Endothelial cell of umbilical vein (primary cell): ENCODE measurements around the gene DAAM1. TPM values are rescaled to one million over a fixed set of nuclear protein-coding genes. Genes with fewer than 3 reads are reported as not detected.

Experiments used
- BruUV-seq: library from RNA; stranded (reverse); fragments of 400-500 nt; replicated peaks from 2 replicates; lab custom pipeline; 2021; lab: Mats Ljungman, UMichigan
- CTCF ChIA-PET: fragments of 300-600, 350-600 bp; sonication (Branson Sonifier 250); formaldehyde crosslinking; loops from one replicate; lab custom pipeline; 2021; ENCODE audit warnings: antibody characterized with exemption, inconsistent platforms; lab: Charles Lee
- POLR2A ChIA-PET: fragments of 300-600, 350-600 bp; sonication (Branson Sonifier 250); formaldehyde crosslinking; loops from one replicate; lab custom pipeline; 2021; ENCODE audit warnings: antibody characterized with exemption, inconsistent platforms; lab: Charles Lee
- DNase-seq: peaks from one replicate; pipeline ENCODE4 v3.0.0-alpha.2; 2011; ENCODE audit warnings: low read depth, low spot score
- FAIRE-seq: peaks from 2 replicates; lab custom pipeline; 2011; peaks lifted over from hg19 to GRCh38; lab: Jason Lieb, UNC
- H2AFZ ChIP-seq: 2 replicates; pipeline ENCODE4 v1.6.0; 2012; ENCODE audit warnings: low read depth, low read length, control low read depth, inconsistent platforms
- H3K27ac ChIP-seq: 2 replicates; pipeline ENCODE4 v1.5.1; 2011; ENCODE audit warnings: low read depth, mild to moderate bottlenecking, control low read depth, low read length, moderate library complexity; ENCODE audit not compliant: insufficient read depth
- H3K27me3 ChIP-seq, 2 experiments: 2 replicates each; pipeline versions ENCODE4 v1.6.0 to v1.6.1; 2011; ENCODE audit warnings: low read length in 2 of 2, mixed read lengths in 1 of 2; ENCODE audit not compliant: control insufficient read depth in 2 of 2, insufficient read depth in 2 of 2
- H3K36me3 ChIP-seq, 2 experiments: 2 replicates in 1 of 2; 3 replicates in 1 of 2; pipeline ENCODE4 v1.5.1; 2011; ENCODE audit warnings: low read length in 2 of 2, mild to moderate bottlenecking in 1 of 2, moderate library complexity in 1 of 2; ENCODE audit not compliant: control insufficient read depth in 2 of 2, insufficient read depth in 2 of 2; ENCODE audit errors: extremely low read depth in 1 of 2
- H3K4me1 ChIP-seq: 3 replicates; pipeline ENCODE4 v1.5.1; 2011; ENCODE audit warnings: mild to moderate bottlenecking, low read length; ENCODE audit not compliant: control insufficient read depth, insufficient read depth; ENCODE audit errors: extremely low read depth
- H3K4me2 ChIP-seq: 2 replicates; pipeline ENCODE4 v1.6.1; 2011; ENCODE audit warnings: low read length, control low read depth, mixed read lengths; ENCODE audit not compliant: insufficient read depth
- H3K4me3 ChIP-seq, 3 experiments: fragments of 200-600 bp in 1 of 3; sonication (generic), shearing (Covaris generic) in 1 of 3; replicated peaks in 1 of 3; 2 replicates each; pipeline ENCODE4 v1.5.1; 2011 to 2016; ENCODE audit warnings: control low read depth in 3 of 3, low read length in 3 of 3, mild to moderate bottlenecking in 2 of 3, inconsistent platforms in 1 of 3, low read depth in 1 of 3, moderate library complexity in 1 of 3; ENCODE audit not compliant: insufficient read depth in 1 of 3
- H3K79me2 ChIP-seq: 2 replicates; pipeline ENCODE4 v1.6.0; 2012; ENCODE audit warnings: low read length, inconsistent platforms; ENCODE audit not compliant: control insufficient read depth, insufficient read depth
- H3K9ac ChIP-seq: replicated peaks from 2 replicates; pipeline ENCODE3; 2011; ENCODE audit warnings: low read length, control low read depth; ENCODE audit not compliant: insufficient read depth; ENCODE audit errors: extremely low read depth
- H3K9me1 ChIP-seq: replicated peaks from 3 replicates; pipeline ENCODE4 v1.6.0; 2011; ENCODE audit warnings: mild to moderate bottlenecking, low read length; ENCODE audit not compliant: control insufficient read depth, insufficient read depth; ENCODE audit errors: extremely low read depth
- H3K9me3 ChIP-seq: replicated peaks from 2 replicates; pipeline ENCODE4 v1.5.1; 2012; ENCODE audit warnings: low read length, inconsistent platforms; ENCODE audit not compliant: control insufficient read depth, insufficient read depth
- H4K20me1 ChIP-seq: replicated peaks from 2 replicates; pipeline ENCODE3; 2011; ENCODE audit warnings: mild to moderate bottlenecking, low read length; ENCODE audit not compliant: control insufficient read depth, insufficient read depth; ENCODE audit errors: extremely low read depth
- EZH2 ChIP-seq: IDR thresholded peaks from 2 replicates; pipeline ENCODE4 v1.6.1; 2012; ENCODE audit warnings: borderline replicate concordance, low read depth, mild to moderate bottlenecking, moderate library complexity, low read length, inconsistent platforms; ENCODE audit not compliant: severe bottlenecking
- FOS ChIP-seq: IDR thresholded peaks from 2 replicates; pipeline ENCODE4 v1.6.1; 2011; ENCODE audit warnings: mild to moderate bottlenecking, low read length, moderate library complexity, borderline replicate concordance; ENCODE audit not compliant: insufficient read depth
- GATA2 ChIP-seq: IDR thresholded peaks from 2 replicates; pipeline ENCODE4 v1.7.0; 2011; ENCODE audit warnings: low read depth, mild to moderate bottlenecking, moderate library complexity, mixed read lengths, low read length; ENCODE audit not compliant: insufficient read length, insufficient read depth
- JUN ChIP-seq: IDR thresholded peaks from 2 replicates; pipeline ENCODE4 v1.6.1; 2011; ENCODE audit warnings: borderline replicate concordance, low read depth; ENCODE audit not compliant: insufficient read length, insufficient read depth
- MYC ChIP-seq: IDR thresholded peaks from one replicate; pipeline ENCODE4 v1.6.1; 2011; ENCODE audit warnings: mild to moderate bottlenecking, low read depth, low read length
- POLR2A ChIP-seq: IDR thresholded peaks from 2 replicates; pipeline ENCODE4 v1.6.1; 2012; ENCODE audit warnings: low read depth, mild to moderate bottlenecking, control low read depth, low read length
- POLR2AphosphoS5 ChIP-seq: IDR thresholded peaks from 2 replicates; pipeline ENCODE4 v1.6.1; 2012; ENCODE audit warnings: low read depth, mild to moderate bottlenecking, control low read depth, low read length, moderate library complexity; ENCODE audit not compliant: insufficient read depth
- dilution Hi-C: fragments of 300-500 bp; cut with MboI; formaldehyde crosslinking; loops from one replicate; pipeline ENCODE4 v1.15.0; 2019; ENCODE audit warnings: low sequenced_read_pairs; ENCODE audit not compliant: extremely low pct_ligation_motif_present
- intact Hi-C: fragments of 100-400 bp; cut with micrococcal nuclease; formaldehyde crosslinking; loops from one replicate; pipeline ENCODE4 v1.10.0; 2022
- polyA plus RNA-seq, 4 experiments: library from polyadenylated mRNA; depleted of rRNA in 3 of 4; stranded (reverse) in 3 of 4; unstranded in 1 of 4; fragments of >200 nt; gene quantifications; 2 replicates each; pipeline versions ENCODE4 v1.2.1 to v1.2.3, GENCODE V29; 2011 to 2012; ENCODE audit warnings: missing spikeins in 1 of 4
- total RNA-seq: library from RNA; stranded (reverse); gene quantifications from 2 replicates; pipeline ENCODE4 v1.2.3, GENCODE V29; 2021
- TF ChIP-seq, protein P1 (sequence below), 2 donors: IDR thresholded peaks; 1 replicate in 1 of 2; 2 replicates in 1 of 2; pipeline ENCODE4 v1.5.1; 2011; ENCODE audit warnings: low read length in 2 of 2, mild to moderate bottlenecking in 2 of 2, moderate library complexity in 2 of 2, control low read depth in 1 of 2, inconsistent platforms in 1 of 2, low read depth in 1 of 2; ENCODE audit not compliant: insufficient read depth in 1 of 2; ENCODE audit errors: extremely low read depth in 1 of 2
- TF ChIP-seq, protein P2 (sequence below): IDR thresholded peaks from 2 replicates; pipeline ENCODE4 v1.6.1; 2011; ENCODE audit not compliant: insufficient read depth, insufficient read length

Gene DAAM1
- total and polyA plus RNA-seq, 2 donors (not counting 3 experiments of a cell fraction or from before 2014, with no cell fraction given), result 10.2 to 25.3 TPM

DNA sequence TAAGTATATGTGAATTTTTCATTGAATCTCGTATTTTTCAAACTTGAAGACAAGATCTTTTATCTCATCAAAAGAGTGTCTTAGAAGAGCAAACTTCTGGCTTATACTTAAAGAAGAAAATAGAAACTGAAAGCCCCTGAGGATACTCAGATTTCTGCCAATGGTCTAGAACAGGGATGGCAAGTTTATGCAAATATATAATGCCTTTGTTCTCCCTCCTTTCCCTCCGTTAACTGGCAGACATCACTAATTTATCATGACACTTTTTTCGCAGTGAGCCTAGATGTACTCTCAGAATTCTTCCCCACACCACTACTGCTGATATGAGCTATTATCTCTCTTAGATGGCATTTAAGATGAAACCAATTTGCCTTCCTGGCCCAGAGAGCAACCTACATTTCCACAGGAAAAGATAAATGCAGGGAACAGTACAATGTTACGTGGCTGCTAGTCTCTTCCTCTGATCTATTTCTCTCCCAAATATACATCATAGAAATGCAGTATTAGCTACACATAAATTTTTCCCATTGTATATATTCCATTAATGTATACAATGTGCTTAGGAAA is 40.0 kb upstream of the DAAM1 start:
- Histone ChIP-seq H3K79me2 (no peaks in the 10 kb centered on the region), H3K27ac (no peak overlapping the region), H3K4me2 (no peak overlapping the region), H3K4me3 (no peak overlapping the region), H3K4me1 (no peaks in the 10 kb centered on the region), H2AFZ (no peak overlapping the region), H3K9me1 (no peaks in the 10 kb centered on the region), H3K27me3 (no peaks in the 10 kb centered on the region), H3K9ac (no peak overlapping the region), H3K36me3 (no peaks in the 10 kb centered on the region), H3K9me3 (no peaks in the 10 kb centered on the region), H4K20me1 (no peaks in the 10 kb centered on the region)
- FAIRE-seq, result no peak
- POLR2A ChIA-PET, result no interaction called here
- intact Hi-C loops (no loop called here), dilution Hi-C loops (no loop called here)
- BruUV-seq, result no TSS peak
- CTCF ChIA-PET, result no interaction called here
- no peak for DNase-seq
- TF ChIP-seq, protein P1, sequence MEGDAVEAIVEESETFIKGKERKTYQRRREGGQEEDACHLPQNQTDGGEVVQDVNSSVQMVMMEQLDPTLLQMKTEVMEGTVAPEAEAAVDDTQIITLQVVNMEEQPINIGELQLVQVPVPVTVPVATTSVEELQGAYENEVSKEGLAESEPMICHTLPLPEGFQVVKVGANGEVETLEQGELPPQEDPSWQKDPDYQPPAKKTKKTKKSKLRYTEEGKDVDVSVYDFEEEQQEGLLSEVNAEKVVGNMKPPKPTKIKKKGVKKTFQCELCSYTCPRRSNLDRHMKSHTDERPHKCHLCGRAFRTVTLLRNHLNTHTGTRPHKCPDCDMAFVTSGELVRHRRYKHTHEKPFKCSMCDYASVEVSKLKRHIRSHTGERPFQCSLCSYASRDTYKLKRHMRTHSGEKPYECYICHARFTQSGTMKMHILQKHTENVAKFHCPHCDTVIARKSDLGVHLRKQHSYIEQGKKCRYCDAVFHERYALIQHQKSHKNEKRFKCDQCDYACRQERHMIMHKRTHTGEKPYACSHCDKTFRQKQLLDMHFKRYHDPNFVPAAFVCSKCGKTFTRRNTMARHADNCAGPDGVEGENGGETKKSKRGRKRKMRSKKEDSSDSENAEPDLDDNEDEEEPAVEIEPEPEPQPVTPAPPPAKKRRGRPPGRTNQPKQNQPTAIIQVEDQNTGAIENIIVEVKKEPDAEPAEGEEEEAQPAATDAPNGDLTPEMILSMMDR (IDR thresholded peaks at IDR 0.05; ENCODE audit: extremely low read depth in 1 of 2, insufficient read depth in 1 of 2, low read depth in 1 of 2, low read length in 2 of 2), result no peak
- TF ChIP-seq JUN (no peak), POLR2A (no peak), POLR2AphosphoS5 (no peak), EZH2 (no peak), GATA2 (no peak), MYC (no peak), FOS (no peak)
- TF ChIP-seq, protein P2, sequence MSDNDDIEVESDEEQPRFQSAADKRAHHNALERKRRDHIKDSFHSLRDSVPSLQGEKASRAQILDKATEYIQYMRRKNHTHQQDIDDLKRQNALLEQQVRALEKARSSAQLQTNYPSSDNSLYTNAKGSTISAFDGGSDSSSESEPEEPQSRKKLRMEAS, result no peak
